Activated T-cell treated with anti-CD3 and anti-CD28 coated beads, Interleukin-2, amount 50 U/mL, for 72 hours (primary cell): Measurements from ENCODE around the gene PALLD. TPM values are rescaled to one million over a fixed set of nuclear protein-coding genes. Genes with fewer than 3 reads are reported as not detected.
"Not testable (repeated sequence)": the region's sequence is repeated elsewhere in the genome, so short reads cannot be mapped to it uniquely, and the experiment has no call there.

ENCODE experiments used
- ATAC-seq, 2 donors: fragments of 150-1000 bp; cut with Tn5 transposase; replicated peaks in 1 of 2; 2 replicates each; pipeline ENCODE4 v1.10.0; 2021; ENCODE audit warnings: moderate library complexity in 2 of 2, mild to moderate bottlenecking in 1 of 2
- DNase-seq, 2 donors: peaks; one replicate each; pipeline ENCODE4 v3.0.0; 2021 to 2022; ENCODE audit warnings: mixed read lengths in 1 of 2
- H3K27ac Mint-ChIP-seq: one replicate; pipeline ENCODE4 v1.8.0; 2022; ENCODE audit warnings: mild to moderate bottlenecking, moderate library complexity, mixed read lengths
- H3K27me3 Mint-ChIP-seq: one replicate; pipeline ENCODE4 v1.8.0; 2022; ENCODE audit warnings: low read depth, mixed read lengths
- H3K36me3 Mint-ChIP-seq, 2 donors: one replicate each; pipeline ENCODE4 v1.8.0; 2022; ENCODE audit warnings: mixed read lengths in 2 of 2, mild to moderate bottlenecking in 1 of 2; ENCODE audit not compliant: insufficient read depth in 2 of 2
- H3K4me1 Mint-ChIP-seq: one replicate; pipeline ENCODE4 v1.8.0; 2022; ENCODE audit warnings: low read depth, mixed read lengths
- H3K4me3 Mint-ChIP-seq, 2 donors: one replicate each; pipeline ENCODE4 v1.8.0; 2022; ENCODE audit warnings: mild to moderate bottlenecking in 2 of 2, mixed read lengths in 2 of 2, moderate library complexity in 2 of 2
- H3K9me3 Mint-ChIP-seq, 2 donors: one replicate each; pipeline ENCODE4 v1.8.0; 2022; ENCODE audit warnings: mixed read lengths in 2 of 2
- total RNA-seq, 2 donors: library from RNA; stranded (reverse); gene quantifications; one replicate each; pipeline ENCODE4 v1.2.3, GENCODE V29; 2022

Gene PALLD
- total RNA-seq, 2 donors from 2014 or later = 13.5 to 16.7 TPM

DNA sequence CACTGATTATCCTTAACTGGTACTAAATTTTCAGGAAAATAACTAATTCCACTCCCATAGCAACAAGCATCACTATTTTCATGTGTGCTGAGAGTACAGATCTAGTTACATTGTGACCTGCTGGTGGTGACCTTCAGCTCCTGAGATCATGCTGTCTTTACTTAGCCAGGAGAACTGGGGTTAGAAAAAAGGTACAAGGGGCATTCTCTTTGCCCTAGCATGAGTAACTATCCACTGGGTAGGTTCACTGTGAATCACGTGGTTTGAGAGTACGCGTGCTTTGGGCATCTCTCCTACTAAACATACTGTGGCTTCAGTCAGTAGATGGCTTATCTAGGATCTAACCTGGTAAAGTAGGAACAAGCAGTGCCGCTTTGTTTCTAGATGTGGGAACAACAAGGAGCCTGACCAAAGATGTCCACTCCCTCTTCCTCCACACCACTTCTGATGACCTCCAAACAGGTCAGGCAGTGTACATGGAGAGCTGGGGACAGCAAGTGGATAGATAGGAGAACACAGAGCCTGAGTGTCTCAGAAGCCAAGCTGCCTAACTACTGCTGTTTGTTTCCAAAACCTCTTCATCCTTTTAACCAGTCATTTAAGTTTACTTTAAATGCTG is 423.0 kb downstream of the PALLD start:
- no peaks in the 10 kb centered on the region for H3K9me3 Mint-ChIP-seq
- ATAC-seq (no peak), DNase-seq (no peak)
- no peak overlapping the region for H3K27ac Mint-ChIP-seq
- H3K27me3 Mint-ChIP-seq = no peaks in the 10 kb centered on the region
- H3K4me1 Mint-ChIP-seq = no peaks in the 10 kb centered on the region
- no peaks in the 10 kb centered on the region for H3K36me3 Mint-ChIP-seq
- no peak overlapping the region for H3K4me3 Mint-ChIP-seq

DNA sequence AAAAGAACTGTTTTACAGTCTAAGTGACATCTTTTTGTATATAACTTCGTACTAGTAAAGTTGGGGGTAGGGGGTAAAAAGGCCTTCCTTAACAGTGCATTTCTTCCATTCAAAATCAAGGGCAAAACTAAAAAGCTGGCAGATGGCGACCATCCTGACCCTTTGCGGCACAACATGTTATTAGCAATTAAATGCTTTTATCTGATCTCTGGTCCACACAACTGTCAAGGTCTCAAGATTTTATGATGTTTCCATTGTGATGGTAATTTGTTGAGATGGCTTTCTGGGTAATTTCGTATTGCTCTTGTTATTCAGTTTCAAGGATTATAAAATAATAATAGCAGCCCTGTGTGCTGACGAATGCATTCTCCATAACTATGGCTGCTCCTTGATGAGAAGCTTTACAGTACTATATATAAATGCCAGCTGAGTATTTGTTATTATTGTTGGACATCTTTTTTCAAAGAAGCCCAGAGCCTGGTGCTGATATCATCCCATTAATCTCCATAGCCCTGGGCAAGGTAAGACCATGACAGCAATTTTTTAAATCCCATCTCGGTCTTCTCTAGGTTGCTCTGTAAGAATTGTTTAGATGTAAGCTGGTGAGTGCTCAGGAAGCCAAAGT is 423.7 kb downstream of the PALLD start:
- DNase-seq = no peak
- Mint-ChIP-seq H3K27ac (no peak overlapping the region), H3K27me3 (no peaks in the 10 kb centered on the region), H3K4me3 (no peak overlapping the region), H3K4me1 (no peaks in the 10 kb centered on the region), H3K36me3 (no peaks in the 10 kb centered on the region), H3K9me3 (no peaks in the 10 kb centered on the region)
- no peak for ATAC-seq

DNA sequence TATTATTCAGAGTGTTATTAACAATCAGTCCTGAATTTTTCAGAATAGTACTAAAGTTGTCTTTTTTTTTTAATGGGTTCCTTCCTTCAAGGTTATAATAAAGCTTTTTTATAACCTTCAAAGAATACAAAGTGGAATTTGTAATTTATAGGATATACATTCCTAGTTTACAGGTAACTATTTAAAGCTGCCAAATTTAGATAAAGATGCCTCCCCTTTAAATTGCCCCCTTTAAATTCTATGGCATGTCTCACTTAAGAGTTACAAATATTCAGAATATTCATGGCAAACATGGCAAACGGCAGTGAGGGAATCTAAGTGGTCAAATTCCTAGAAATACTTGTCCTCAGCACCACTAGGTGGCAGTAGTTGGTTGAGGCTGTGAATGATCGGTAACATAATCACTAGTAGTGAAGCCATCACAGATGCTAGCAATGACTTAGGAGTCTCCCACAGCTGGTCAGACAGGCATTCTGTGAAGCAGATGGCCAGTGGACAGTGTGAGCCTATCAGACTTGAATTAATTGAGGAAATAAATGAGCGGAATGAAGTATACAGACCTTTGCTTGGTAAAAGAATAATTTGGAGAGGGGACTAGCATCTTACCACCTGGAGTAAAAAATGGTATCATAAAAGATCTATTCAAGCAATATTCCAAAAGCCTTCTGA is 426.8 kb downstream of the PALLD start:
- H3K4me3 Mint-ChIP-seq = no peak overlapping the region
- no peaks in the 10 kb centered on the region for H3K4me1 Mint-ChIP-seq
- no peaks in the 10 kb centered on the region for H3K27me3 Mint-ChIP-seq
- H3K27ac Mint-ChIP-seq = no peak overlapping the region
- no peaks in the 10 kb centered on the region for H3K9me3 Mint-ChIP-seq
- DNase-seq (peak; percentile 46 to 53), ATAC-seq (peak in 1 of 2 donors; percentile 47)
- H3K36me3 Mint-ChIP-seq = no peaks in the 10 kb centered on the region

DNA sequence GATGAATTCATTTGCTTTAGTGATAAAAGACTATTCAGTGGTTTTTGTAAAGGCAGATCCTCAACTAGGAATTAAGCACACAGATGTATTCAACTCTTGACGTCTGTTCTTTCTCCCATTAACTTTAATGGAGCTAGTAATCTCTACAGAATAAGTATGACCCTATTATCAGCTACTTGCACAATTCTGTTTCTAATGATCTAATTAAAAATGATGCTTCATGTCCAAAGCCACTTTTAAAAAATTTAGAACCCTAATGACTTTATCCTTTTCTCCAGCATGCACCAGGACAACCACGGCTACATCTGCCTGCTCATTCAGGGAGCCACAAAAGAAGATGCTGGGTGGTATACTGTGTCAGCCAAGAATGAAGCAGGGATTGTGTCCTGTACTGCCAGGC is 427.8 kb downstream of the PALLD start:
- no peaks in the 10 kb centered on the region for H3K36me3 Mint-ChIP-seq
- ATAC-seq (no peak), DNase-seq (no peak)
- no peak overlapping the region for H3K27ac Mint-ChIP-seq
- no peaks in the 10 kb centered on the region for H3K4me1 Mint-ChIP-seq
- no peaks in the 10 kb centered on the region for H3K27me3 Mint-ChIP-seq
- no peak overlapping the region for H3K4me3 Mint-ChIP-seq
- no peaks in the 10 kb centered on the region for H3K9me3 Mint-ChIP-seq

DNA sequence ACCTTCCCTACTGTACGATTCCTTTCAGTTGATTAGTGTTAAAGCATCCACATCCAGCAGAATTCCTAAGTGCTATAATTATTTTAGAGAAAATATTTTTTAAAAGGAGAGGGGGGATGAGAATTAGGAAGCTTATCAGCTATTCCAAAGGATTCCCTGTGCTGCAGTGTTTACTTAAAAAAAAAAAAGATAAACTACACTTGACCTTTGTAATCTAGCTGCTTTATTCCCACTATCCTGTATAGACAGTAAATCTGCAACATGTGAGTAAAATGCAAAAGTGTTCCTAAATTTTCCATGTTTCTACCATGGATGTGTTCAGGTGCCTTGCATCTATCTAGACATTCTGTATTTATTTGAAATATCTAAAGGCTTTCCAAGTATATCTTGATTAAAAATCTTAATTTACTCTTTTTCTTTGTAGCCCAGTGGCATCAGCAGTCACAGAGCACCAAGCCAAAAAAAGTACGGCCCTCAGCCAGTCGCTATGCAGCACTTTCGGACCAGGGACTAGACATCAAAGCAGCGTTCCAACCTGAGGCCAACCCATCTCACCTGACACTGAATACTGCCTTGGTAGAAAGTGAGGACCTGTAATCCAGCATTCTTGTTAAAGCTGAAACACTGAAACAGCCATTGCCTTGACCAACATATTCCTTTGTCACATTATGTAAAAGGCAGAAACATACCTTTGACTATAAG is 429.1 kb downstream of the PALLD start:
- Mint-ChIP-seq H3K27me3 (no peaks in the 10 kb centered on the region), H3K4me1 (no peaks in the 10 kb centered on the region), H3K9me3 (peaks cover 0 to 2% of the 10 kb centered on the region in 2 donors), H3K4me3 (no peak overlapping the region), H3K36me3 (no peaks in the 10 kb centered on the region), H3K27ac (no peak overlapping the region)
- ATAC-seq = no peak
- no peak for DNase-seq

DNA sequence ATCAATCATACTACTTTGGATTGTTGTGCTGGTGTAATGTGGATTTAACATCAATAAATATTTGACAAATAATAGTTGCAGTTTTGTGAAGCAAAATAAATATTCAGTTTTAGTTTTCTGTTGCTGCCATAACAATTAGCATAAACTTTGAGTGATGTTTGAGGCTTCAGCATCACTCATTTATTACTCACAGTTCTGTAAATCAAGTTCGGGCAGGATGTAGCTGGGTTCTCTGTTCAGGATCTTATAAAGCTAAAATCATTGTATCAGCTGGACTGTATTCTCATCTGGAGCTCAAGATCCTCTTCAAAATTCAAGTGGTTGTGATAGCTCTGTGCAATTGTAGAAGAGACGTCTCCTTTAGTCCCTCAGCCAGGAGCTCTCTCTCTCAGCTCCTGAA is 431.5 kb downstream of the PALLD start:
- H3K9me3 Mint-ChIP-seq = peaks cover 8 to 13% of the 10 kb centered on the region in 2 donors
- no peak overlapping the region for H3K27ac Mint-ChIP-seq
- no peak for ATAC-seq
- no peak overlapping the region for H3K4me3 Mint-ChIP-seq
- DNase-seq = no peak
- no peaks in the 10 kb centered on the region for H3K27me3 Mint-ChIP-seq
- H3K4me1 Mint-ChIP-seq = no peaks in the 10 kb centered on the region
- H3K36me3 Mint-ChIP-seq = peaks cover 7 to 18% of the 10 kb centered on the region in 2 donors

DNA sequence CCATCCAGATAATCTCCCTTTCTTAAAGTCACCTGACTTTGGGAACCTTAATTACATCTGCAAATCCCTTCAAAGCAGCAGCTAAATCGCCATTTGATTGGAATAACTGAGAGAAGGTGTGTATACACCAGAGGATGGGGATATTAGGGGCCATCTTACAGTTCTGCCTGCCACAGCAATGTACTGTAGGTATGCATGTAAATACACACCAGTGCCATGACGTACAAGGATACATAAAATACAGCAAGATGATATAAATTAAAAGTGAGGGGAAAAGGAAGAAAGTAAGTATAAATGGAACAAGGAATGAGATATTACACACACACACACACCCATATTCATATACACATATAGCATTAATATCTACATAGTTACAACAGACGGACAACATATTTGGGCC is 432.0 kb downstream of the PALLD start:
- H3K4me3 Mint-ChIP-seq = no peak overlapping the region
- no peaks in the 10 kb centered on the region for H3K27me3 Mint-ChIP-seq
- ATAC-seq (no peak), DNase-seq (no peak)
- peaks cover 7 to 18% of the 10 kb centered on the region in 2 donors for H3K36me3 Mint-ChIP-seq
- H3K4me1 Mint-ChIP-seq = no peaks in the 10 kb centered on the region
- peaks cover 8 to 13% of the 10 kb centered on the region in 2 donors for H3K9me3 Mint-ChIP-seq
- H3K27ac Mint-ChIP-seq = no peak overlapping the region

DNA sequence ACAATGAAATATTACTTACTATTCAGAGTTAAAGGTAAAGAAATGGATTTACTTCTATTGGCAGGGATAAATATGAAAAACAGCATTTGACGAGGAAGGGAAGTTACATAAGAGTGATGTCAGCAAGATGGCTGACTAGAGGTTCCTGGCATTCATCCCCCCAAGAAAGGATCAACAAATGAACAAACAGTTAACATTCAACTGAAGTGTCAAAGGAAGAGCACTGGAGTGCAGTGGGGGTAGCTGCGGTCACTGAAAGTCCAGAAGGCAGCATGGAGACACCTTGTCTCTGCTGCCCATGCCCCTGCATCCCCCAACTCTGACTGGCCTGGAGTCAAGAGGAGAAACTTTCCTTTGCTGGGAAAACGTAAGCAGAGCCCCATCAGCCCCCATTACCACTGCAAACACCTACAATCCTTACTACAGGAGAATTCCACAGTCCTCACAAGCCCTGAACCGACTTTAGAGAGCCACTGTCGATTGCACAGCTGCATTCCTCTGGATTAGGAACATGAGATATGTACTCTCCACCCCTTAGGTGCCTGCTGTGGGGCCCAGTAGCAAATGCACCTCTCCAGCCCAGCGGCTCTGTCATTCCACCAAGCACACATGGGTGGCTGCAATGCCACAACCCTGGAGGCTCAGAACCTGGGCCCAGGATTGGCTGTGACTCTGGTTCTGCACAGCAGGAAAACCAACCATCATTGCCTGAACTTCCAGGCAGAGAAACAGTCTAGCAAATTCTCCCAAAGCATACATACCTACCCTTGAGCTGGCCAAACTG is 433.8 kb downstream of the PALLD start:
- Mint-ChIP-seq H3K4me3 (no peak overlapping the region), H3K4me1 (no peaks in the 10 kb centered on the region), H3K27ac (no peak overlapping the region), H3K36me3 (peaks cover 7 to 25% of the 10 kb centered on the region in 2 donors), H3K9me3 (peaks cover 10 to 13% of the 10 kb centered on the region in 2 donors), H3K27me3 (no peaks in the 10 kb centered on the region)
- ATAC-seq (no peak), DNase-seq (no peak)

DNA sequence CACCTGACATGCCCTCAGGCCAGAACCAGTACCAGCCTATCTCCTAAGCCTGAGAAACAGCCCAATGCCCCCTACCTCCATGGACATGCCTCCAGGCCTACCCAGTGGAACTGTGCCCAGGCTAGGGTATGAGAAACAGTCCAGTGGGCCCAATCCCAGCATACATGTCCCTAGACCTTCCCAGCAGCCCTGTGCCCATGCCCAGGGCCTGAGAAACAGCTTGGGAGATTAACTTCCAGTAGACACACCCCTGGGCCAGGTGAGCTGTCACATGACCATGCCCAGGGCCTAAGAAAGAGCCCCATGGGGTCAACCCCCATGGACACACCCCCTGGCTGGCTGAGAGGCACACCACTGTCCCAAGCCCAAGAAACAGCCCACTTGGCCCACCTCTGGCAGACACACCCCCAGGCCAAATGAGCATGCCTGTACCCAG is 434.4 kb downstream of the PALLD start:
- H3K27ac Mint-ChIP-seq = no peak overlapping the region
- no peaks in the 10 kb centered on the region for H3K27me3 Mint-ChIP-seq
- peaks cover 7 to 25% of the 10 kb centered on the region in 2 donors for H3K36me3 Mint-ChIP-seq
- ATAC-seq (no peak), DNase-seq (no peak)
- H3K9me3 Mint-ChIP-seq = peaks cover 10 to 13% of the 10 kb centered on the region in 2 donors
- no peaks in the 10 kb centered on the region for H3K4me1 Mint-ChIP-seq
- no peak overlapping the region for H3K4me3 Mint-ChIP-seq

DNA sequence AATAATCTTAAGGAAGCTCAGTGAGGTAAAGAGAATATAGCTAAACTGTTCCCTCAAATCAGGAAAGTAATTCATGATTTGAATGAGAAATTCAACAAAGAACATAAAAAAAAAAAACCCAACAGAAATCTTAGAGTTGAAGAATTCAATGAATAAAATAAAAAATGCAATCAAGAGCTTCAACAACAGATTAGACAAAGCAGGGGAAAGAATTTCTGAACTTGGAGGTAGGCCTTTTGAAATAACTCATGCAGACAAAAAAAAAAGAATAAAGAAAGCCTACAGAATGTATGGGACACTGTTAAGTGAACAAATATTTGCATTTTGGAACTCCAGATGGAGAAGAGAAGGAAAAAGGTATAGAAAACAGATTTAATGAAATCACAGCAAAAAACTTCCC is 435.3 kb downstream of the PALLD start:
- H3K4me3 Mint-ChIP-seq = no peak overlapping the region
- ATAC-seq (no peak), DNase-seq (no peak)
- H3K4me1 Mint-ChIP-seq = no peaks in the 10 kb centered on the region
- H3K27ac Mint-ChIP-seq = no peak overlapping the region
- peaks cover 15 to 17% of the 10 kb centered on the region in 2 donors for H3K9me3 Mint-ChIP-seq
- H3K27me3 Mint-ChIP-seq = no peaks in the 10 kb centered on the region
- peaks cover 12 to 25% of the 10 kb centered on the region in 2 donors for H3K36me3 Mint-ChIP-seq

DNA sequence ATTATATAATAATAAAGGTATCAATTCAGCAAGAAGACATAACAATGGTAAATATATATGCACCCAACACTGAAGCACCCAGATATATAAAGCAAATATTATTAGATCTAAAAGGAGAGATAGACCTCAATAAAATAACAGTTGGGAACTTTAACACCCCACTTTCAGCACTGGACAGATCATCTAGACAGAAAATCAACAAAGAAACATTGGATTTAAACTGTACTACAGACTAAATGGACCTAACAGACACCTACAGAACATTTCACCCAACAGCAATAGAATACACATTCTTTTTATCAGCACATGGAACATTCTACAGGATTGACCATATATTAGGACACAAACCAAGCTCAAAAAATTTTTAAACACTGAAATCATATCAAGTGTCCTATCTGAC is 436.6 kb downstream of the PALLD start:
- DNase-seq (no peak), ATAC-seq (no peak)
- H3K27ac Mint-ChIP-seq = no peak overlapping the region
- H3K4me3 Mint-ChIP-seq = no peak overlapping the region
- H3K9me3 Mint-ChIP-seq = peaks cover 16 to 21% of the 10 kb centered on the region in 2 donors
- H3K4me1 Mint-ChIP-seq = no peaks in the 10 kb centered on the region
- H3K27me3 Mint-ChIP-seq = no peaks in the 10 kb centered on the region
- peaks cover 15 to 31% of the 10 kb centered on the region in 2 donors for H3K36me3 Mint-ChIP-seq

DNA sequence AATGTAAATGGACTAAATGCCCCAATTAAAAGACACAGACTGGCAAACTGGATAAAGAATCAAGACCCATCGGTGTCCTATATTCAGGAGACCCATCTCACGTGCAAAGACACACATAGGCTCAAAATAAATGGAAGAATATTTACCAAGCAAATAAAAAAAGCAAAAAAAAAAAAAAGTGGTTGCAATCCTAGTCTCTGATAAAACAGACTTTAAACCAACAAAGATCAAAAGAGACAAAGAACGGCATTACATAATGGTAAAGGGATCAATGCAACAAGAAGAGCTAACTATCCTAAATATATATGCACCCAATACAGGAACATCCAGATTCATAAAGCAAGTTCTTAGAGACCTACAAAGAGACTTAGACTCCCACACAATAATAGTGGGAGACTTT is 440.6 kb downstream of the PALLD start:
- not testable (repeated sequence) for ATAC-seq, H3K4me1 Mint-ChIP-seq, DNase-seq, H3K27me3 Mint-ChIP-seq, H3K27ac Mint-ChIP-seq, H3K4me3 Mint-ChIP-seq
- H3K36me3 Mint-ChIP-seq = peaks cover 8 to 18% of the 10 kb centered on the region in 2 donors
- H3K9me3 Mint-ChIP-seq = peaks cover 17 to 19% of the 10 kb centered on the region in 2 donors
